NCI-H524 (cell line): ENCODE data around the gene FCN3.

Source experiments
- DNase-seq, 2 experiments: peaks; one replicate each; lab custom pipeline; 2025; lab: John Stamatoyannopoulos, UW

Gene FCN3

GRCh38 chr1:27380224-27380623 is 5.6 kb upstream of the FCN3 start:
- no peak for DNase-seq

- no peak for DNase-seq
Measured at GRCh38 chr1:27379564-27380122, 5.0 kb upstream of the FCN3 start.

GRCh38 chr1:27377760-27378495 is 3.3 kb upstream of the FCN3 start:
- no peak for DNase-seq

- no peak for DNase-seq
Measured at GRCh38 chr1:27372808-27373690, 1.6 kb downstream of the FCN3 start.

GRCh38 chr1:27372022-27372807 is 2.4 kb downstream of the FCN3 start:
- DNase-seq = no peak

- DNase-seq = peak in 1 of 2 experiments; percentile 18
Measured at GRCh38 chr1:27368869-27369582, 5.6 kb downstream of the FCN3 start.

GRCh38 chr1:27367160-27367650 is 7.4 kb downstream of the FCN3 start:
- no peak for DNase-seq

- peak; percentile 52 to 58 for DNase-seq
Measured at GRCh38 chr1:27366411-27367159, 8.0 kb downstream of the FCN3 start, which contains the start of gene MAP3K6. TSS of gene MAP3K6 (minus strand) at chr1:27366961. CDS start at chr1:27366597, 364 bp downstream.

- peak; percentile 70 to 76 for DNase-seq
Measured at GRCh38 chr1:27366113-27366410, 8.6 kb downstream of the FCN3 start.

- DNase-seq = peak; percentile 72 to 76
Measured at GRCh38 chr1:27365372-27366112, 9.1 kb downstream of the FCN3 start.

- DNase-seq = no peak
Measured at GRCh38 chr1:27364696-27365371, 9.8 kb downstream of the FCN3 start.

- DNase-seq = no peak
Measured at GRCh38 chr1:27363766-27364695, 10.6 kb downstream of the FCN3 start.

GRCh38 chr1:27361553-27361952 is 13.1 kb downstream of the FCN3 start:
- DNase-seq = no peak

- no peak for DNase-seq
Measured at GRCh38 chr1:27361044-27361402, 13.6 kb downstream of the FCN3 start.

GRCh38 chr1:27360159-27361043 is 14.2 kb downstream of the FCN3 start:
- no peak for DNase-seq

GRCh38 chr1:27359822-27360158 is 14.8 kb downstream of the FCN3 start:
- DNase-seq = no peak

GRCh38 chr1:27358928-27359313 is 15.7 kb downstream of the FCN3 start:
- DNase-seq = no peak
